ENCODE data around the gene SETD2.

The SETD2 gene

DNA sequence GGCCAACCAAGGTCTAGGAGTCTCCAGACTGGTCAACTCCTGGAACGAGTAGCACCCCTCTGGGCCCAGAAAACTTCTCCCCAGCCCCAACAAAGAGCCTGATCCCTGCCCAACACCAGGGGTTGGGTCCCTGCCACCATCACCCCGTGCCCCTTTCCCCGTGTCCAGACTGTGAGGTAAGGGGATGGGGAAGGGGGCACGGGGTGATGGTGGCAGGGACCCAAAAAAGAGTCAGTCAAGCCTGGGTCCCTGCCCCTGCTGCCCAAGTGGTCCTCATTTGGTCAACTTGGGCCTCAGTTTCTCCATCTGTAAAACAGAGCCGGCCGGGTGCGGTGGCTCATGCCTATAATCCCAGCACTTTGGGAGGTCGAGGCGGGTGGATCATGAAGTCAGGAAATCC, 185.5 kb downstream of the SETD2 start:
- no peak for DNase-seq

DNA sequence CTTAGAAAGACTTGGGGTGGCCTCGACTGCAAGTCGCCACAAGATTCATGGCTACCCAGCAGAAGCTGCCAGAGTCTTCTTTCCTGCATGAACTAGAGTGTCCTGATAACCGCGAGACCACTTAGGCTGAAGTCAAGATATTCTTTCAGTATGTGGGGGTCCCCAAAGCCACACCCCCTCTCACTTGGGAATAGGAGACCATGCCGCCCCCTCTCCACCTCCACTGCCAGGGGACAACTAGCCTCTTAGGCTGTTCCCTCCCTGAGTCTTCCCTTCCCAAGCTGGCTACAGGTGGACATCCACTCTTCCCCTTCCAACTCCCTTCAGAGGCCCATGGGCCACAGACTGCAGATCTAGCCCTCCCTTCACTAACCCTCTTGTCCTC, 186.1 kb downstream of the SETD2 start:
- no peak for DNase-seq

DNA sequence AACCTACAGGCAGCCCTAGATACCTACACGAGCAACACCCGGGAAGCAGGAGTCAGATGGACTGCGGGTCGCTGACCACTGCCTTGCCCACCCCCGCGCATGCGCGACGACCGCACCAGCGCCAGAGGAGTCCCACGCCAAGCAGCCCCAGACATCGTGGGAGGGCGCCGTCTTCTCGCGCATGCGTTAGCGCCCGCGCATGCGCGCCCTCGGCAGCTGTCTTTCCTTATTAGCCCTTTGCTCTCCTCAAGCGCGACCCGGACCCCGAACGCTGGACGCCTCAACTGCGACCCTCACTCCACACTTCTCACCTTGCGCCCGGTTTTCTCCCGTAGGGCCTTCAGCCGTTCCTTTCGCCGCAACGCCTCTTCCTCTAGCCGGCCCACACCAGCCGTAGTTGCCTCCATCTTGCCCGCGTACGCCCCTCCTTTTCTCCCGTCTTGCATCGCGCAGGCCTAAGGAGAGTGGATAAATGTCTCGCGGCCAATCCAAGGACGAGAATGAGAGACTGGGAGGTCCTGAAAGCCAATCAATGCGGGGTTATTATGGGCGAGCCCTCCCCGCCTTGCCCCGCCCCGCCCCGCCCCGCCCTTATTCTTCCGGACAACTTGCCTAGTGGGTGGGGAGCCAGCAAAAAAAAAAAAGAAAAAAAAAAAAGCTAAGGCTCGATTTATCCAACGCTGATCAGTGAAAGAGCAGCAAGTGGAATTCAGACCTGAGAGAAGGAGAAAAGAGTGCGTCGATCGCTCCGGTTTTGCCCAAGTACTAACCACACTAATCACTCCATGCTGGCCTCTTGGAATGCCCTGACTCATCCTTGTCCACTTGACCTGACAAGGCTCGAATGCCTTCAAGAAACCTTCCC, 187.4 kb downstream of the SETD2 start, which contains the start of gene CCDC12:
Gene CCDC12 (minus strand): TSS at position 420 of the 865 bp plus-strand sequence. CDS start 13 bp downstream, at position 407.
- DNase-seq: peak; percentile 88 to 93

GRCh38 chr3:46974421-46975171, 189.3 kb downstream of the SETD2 start:
- DNase-seq: no peak

DNA sequence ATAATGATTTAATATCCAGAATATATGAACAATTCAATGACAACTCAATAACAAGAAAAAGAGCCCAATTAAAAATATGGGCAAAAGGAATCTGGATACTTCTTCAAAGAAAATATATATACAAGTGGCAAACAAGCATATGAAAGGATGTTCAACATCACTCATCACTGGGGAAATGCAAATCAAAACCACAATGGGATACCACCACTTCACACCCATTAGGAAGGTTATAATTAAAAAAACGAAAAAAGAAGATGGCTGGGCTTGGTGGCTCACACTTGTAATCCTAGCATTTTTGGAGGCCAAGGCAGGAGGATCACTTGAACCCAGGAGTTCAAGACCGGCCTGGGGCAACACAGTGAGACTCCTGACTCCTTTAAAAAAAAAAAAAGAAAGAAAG, 191.5 kb downstream of the SETD2 start:
- DNase-seq: no peak

GRCh38 chr3:46971742-46972141, 192.2 kb downstream of the SETD2 start:
- DNase-seq: no peak

- no peak for DNase-seq
Measured at GRCh38 chr3:46971151-46971550, 192.8 kb downstream of the SETD2 start.

GRCh38 chr3:46970391-46971091, 193.4 kb downstream of the SETD2 start:
- no peak for DNase-seq

DNA sequence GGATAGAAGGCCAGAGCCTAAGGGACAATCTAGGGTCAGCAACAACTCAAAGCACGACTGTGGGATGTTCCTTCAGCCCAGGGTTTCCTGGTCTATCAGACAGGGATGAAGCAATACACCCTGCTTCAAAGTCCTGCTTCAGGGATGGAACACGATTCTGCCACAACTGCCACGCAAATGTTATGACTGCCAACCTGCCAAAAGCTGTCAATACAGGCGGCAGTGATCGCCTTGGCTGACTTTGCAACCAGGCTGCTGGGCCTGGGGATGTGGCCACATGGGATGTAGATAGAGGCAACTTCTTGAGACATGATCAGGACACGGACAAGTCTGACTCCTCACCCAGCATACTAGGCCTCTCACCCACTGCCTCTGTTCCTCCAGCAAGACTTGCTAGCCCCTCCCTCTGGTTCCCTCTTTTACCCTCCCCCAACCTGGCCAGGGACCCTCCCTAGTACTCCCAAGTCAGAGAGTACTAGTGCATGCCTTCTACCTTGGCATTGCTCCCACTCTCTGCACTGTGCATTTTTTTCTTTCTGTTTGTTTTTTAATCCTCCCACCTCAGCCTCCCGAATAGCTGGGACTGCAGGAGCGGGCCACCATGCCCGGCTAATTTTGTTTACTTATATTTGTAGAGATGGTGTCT, 195.0 kb downstream of the SETD2 start:
- no peak for DNase-seq

- DNase-seq: no peak
Measured at GRCh38 chr3:46966811-46967210, 197.1 kb downstream of the SETD2 start.

Measured in NCI-H2081 (cell line).